GM12878 (cell line): ENCODE data around the gene MMP7. TPM values are rescaled to one million over a fixed set of nuclear protein-coding genes. Genes with fewer than 3 reads are reported as not detected.

ENCODE experiments used
- BRCA1 ChIP-seq: IDR thresholded peaks from 2 replicates; pipeline ENCODE4 v1.6.1; 2011; ENCODE audit warnings: low read depth, low read length, improper control_type of control experiment
- CBFB ChIP-seq: IDR thresholded peaks from 2 replicates; pipeline ENCODE4 v1.6.1; 2016; ENCODE audit warnings: antibody characterized with exemption, low read depth
- CHD1 ChIP-seq: IDR thresholded peaks from 2 replicates; pipeline ENCODE4 v1.6.1; 2012; ENCODE audit warnings: low read depth, low read length, improper control_type of control experiment
- MTA2 ChIP-seq: fragments of 450-650 bp; IDR thresholded peaks from 2 replicates; pipeline ENCODE4 v1.6.1; 2016; ENCODE audit warnings: low read depth, mild to moderate bottlenecking, moderate library complexity
- NFIC ChIP-seq: IDR thresholded peaks from 2 replicates; pipeline ENCODE4 v1.6.1; 2012; ENCODE audit warnings: low read depth, mild to moderate bottlenecking, inconsistent platforms, low read length, moderate library complexity
- POU2F2 ChIP-seq: IDR thresholded peaks from 3 replicates; pipeline ENCODE4 v1.6.1; 2011; ENCODE audit warnings: low read depth, mild to moderate bottlenecking, low read length, borderline replicate concordance
- RUNX3 ChIP-seq: IDR thresholded peaks from 2 replicates; pipeline ENCODE4 v1.6.1; 2012; ENCODE audit warnings: low read length, inconsistent platforms
- polyA plus RNA-seq, 11 experiments: library from polyadenylated mRNA; depleted of rRNA in 4 of 11; unstranded in 6 of 11; stranded (reverse) in 5 of 11; fragments of >200 nt; fragmentation: Nextera tagmentation in 4 of 11; fragmentation: Illumina TruSeq in 1 of 11; extraction: Ambion mirVana in 4 of 11; extraction: Trizol in 1 of 11; gene quantifications; 1 replicate in 1 of 11; 2 replicates in 10 of 11; pipeline versions ENCODE4 v1.2.1 to v1.2.3, GENCODE V29; 2011 to 2016; ENCODE audit warnings: inconsistent platforms in 2 of 11, missing spikeins in 2 of 11, low read depth in 1 of 11
- total RNA-seq, 4 experiments: library from RNA; depleted of rRNA in 3 of 4; stranded (reverse); fragments of >200 nt in 3 of 4; fragmentation: Illumina TruSeq in 1 of 4; extraction: Trizol in 1 of 4; gene quantifications; 2 replicates each; pipeline versions ENCODE4 v1.2.1 to v1.2.3, GENCODE V29; 2013 to 2021
- TF ChIP-seq, protein P1 (sequence below): IDR thresholded peaks from 2 replicates; pipeline ENCODE4 v1.6.1; 2012; ENCODE audit warnings: improper control_type of control experiment, low read depth, low read length; ENCODE audit not compliant: insufficient replicate concordance
- TF ChIP-seq, protein P2 (sequence below): IDR thresholded peaks from 2 replicates; pipeline ENCODE4 v1.6.1; 2012; ENCODE audit warnings: mild to moderate bottlenecking, low read depth, low read length
- TF ChIP-seq, protein P3 (sequence below): IDR thresholded peaks from 2 replicates; pipeline ENCODE4 v1.6.1; 2011; ENCODE audit warnings: borderline replicate concordance, low read depth, mild to moderate bottlenecking, moderate library complexity, low read length; ENCODE audit not compliant: insufficient read depth, poor library complexity, severe bottlenecking
- TF ChIP-seq, protein P4 (sequence below): fragments of 150-350 bp; IDR thresholded peaks from 2 replicates; pipeline ENCODE4 v1.6.1; 2016; ENCODE audit warnings: low read depth, low read length
- TF ChIP-seq, protein P5 (sequence below): fragments of 450-650 bp; IDR thresholded peaks from 2 replicates; pipeline ENCODE4 v1.6.1; 2017; ENCODE audit warnings: low read depth, mild to moderate bottlenecking, moderate library complexity

Gene MMP7
- total and polyA plus RNA-seq, 10 of the 15 experiments (the other 5 are each of a cell fraction or from before 2014, with no cell fraction given): 0.63 to 18.0 (median 1.1) TPM

DNA sequence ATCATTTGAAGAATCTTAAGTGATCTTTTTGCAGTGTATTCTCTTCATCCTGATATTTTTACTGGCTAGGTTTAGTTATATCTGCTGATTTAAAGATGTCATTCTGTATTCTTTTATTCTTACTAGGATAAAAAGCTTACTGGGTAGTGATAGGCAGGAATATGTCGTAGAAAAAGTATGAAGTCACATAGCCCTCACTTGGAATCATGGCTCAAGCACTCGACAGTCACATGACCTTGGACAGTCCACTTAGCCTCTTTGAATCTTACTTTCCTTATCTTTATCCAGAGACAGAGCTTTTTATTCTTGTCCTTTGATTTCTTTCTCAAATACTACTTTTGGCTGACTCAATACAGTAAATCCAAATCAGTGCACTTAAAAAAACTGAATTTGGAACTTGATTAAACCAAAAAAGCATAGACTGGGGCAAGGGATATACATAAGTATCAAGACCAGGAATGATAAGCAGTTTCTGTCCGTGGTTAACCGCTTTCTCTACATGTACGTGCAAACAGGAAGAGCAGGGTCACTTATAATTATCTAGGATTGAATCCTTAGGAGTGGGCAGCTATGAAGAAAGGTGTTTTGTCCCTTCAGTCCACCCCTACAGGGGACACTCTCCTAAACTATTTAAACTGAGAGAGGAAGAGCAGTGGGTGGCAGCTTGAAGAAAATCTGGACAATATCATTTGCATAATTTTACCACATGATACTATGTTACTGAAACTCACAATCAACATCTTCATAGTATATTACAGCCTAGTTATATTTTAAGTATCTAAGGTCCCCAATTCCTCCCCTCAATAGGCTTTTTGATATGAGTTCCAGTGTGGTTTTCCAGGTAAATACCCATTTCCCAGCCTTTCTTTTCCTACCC is 8.0 kb downstream of the MMP7 start (continued):
- TF ChIP-seq, protein P1, sequence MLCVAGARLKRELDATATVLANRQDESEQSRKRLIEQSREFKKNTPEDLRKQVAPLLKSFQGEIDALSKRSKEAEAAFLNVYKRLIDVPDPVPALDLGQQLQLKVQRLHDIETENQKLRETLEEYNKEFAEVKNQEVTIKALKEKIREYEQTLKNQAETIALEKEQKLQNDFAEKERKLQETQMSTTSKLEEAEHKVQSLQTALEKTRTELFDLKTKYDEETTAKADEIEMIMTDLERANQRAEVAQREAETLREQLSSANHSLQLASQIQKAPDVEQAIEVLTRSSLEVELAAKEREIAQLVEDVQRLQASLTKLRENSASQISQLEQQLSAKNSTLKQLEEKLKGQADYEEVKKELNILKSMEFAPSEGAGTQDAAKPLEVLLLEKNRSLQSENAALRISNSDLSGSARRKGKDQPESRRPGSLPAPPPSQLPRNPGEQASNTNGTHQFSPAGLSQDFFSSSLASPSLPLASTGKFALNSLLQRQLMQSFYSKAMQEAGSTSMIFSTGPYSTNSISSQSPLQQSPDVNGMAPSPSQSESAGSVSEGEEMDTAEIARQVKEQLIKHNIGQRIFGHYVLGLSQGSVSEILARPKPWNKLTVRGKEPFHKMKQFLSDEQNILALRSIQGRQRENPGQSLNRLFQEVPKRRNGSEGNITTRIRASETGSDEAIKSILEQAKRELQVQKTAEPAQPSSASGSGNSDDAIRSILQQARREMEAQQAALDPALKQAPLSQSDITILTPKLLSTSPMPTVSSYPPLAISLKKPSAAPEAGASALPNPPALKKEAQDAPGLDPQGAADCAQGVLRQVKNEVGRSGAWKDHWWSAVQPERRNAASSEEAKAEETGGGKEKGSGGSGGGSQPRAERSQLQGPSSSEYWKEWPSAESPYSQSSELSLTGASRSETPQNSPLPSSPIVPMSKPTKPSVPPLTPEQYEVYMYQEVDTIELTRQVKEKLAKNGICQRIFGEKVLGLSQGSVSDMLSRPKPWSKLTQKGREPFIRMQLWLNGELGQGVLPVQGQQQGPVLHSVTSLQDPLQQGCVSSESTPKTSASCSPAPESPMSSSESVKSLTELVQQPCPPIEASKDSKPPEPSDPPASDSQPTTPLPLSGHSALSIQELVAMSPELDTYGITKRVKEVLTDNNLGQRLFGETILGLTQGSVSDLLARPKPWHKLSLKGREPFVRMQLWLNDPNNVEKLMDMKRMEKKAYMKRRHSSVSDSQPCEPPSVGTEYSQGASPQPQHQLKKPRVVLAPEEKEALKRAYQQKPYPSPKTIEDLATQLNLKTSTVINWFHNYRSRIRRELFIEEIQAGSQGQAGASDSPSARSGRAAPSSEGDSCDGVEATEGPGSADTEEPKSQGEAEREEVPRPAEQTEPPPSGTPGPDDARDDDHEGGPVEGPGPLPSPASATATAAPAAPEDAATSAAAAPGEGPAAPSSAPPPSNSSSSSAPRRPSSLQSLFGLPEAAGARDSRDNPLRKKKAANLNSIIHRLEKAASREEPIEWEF: no peak
- TF ChIP-seq, protein P2, sequence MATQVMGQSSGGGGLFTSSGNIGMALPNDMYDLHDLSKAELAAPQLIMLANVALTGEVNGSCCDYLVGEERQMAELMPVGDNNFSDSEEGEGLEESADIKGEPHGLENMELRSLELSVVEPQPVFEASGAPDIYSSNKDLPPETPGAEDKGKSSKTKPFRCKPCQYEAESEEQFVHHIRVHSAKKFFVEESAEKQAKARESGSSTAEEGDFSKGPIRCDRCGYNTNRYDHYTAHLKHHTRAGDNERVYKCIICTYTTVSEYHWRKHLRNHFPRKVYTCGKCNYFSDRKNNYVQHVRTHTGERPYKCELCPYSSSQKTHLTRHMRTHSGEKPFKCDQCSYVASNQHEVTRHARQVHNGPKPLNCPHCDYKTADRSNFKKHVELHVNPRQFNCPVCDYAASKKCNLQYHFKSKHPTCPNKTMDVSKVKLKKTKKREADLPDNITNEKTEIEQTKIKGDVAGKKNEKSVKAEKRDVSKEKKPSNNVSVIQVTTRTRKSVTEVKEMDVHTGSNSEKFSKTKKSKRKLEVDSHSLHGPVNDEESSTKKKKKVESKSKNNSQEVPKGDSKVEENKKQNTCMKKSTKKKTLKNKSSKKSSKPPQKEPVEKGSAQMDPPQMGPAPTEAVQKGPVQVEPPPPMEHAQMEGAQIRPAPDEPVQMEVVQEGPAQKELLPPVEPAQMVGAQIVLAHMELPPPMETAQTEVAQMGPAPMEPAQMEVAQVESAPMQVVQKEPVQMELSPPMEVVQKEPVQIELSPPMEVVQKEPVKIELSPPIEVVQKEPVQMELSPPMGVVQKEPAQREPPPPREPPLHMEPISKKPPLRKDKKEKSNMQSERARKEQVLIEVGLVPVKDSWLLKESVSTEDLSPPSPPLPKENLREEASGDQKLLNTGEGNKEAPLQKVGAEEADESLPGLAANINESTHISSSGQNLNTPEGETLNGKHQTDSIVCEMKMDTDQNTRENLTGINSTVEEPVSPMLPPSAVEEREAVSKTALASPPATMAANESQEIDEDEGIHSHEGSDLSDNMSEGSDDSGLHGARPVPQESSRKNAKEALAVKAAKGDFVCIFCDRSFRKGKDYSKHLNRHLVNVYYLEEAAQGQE: no peak
- no peak for TF ChIP-seq CBFB
- 0 out of 3 replicates have a peak, but pooled peaks have one; percentile 46 for TF ChIP-seq POU2F2
- TF ChIP-seq MTA2: 0 out of 2 replicates have a peak, but pooled peaks have one; percentile 26
- TF ChIP-seq RUNX3: peak; percentile 82
- TF ChIP-seq, protein P3, sequence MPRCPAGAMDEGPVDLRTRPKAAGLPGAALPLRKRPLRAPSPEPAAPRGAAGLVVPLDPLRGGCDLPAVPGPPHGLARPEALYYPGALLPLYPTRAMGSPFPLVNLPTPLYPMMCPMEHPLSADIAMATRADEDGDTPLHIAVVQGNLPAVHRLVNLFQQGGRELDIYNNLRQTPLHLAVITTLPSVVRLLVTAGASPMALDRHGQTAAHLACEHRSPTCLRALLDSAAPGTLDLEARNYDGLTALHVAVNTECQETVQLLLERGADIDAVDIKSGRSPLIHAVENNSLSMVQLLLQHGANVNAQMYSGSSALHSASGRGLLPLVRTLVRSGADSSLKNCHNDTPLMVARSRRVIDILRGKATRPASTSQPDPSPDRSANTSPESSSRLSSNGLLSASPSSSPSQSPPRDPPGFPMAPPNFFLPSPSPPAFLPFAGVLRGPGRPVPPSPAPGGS: no peak
- TF ChIP-seq, protein P4, sequence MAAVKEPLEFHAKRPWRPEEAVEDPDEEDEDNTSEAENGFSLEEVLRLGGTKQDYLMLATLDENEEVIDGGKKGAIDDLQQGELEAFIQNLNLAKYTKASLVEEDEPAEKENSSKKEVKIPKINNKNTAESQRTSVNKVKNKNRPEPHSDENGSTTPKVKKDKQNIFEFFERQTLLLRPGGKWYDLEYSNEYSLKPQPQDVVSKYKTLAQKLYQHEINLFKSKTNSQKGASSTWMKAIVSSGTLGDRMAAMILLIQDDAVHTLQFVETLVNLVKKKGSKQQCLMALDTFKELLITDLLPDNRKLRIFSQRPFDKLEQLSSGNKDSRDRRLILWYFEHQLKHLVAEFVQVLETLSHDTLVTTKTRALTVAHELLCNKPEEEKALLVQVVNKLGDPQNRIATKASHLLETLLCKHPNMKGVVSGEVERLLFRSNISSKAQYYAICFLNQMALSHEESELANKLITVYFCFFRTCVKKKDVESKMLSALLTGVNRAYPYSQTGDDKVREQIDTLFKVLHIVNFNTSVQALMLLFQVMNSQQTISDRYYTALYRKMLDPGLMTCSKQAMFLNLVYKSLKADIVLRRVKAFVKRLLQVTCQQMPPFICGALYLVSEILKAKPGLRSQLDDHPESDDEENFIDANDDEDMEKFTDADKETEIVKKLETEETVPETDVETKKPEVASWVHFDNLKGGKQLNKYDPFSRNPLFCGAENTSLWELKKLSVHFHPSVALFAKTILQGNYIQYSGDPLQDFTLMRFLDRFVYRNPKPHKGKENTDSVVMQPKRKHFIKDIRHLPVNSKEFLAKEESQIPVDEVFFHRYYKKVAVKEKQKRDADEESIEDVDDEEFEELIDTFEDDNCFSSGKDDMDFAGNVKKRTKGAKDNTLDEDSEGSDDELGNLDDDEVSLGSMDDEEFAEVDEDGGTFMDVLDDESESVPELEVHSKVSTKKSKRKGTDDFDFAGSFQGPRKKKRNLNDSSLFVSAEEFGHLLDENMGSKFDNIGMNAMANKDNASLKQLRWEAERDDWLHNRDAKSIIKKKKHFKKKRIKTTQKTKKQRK: no peak
- TF ChIP-seq, protein P5, sequence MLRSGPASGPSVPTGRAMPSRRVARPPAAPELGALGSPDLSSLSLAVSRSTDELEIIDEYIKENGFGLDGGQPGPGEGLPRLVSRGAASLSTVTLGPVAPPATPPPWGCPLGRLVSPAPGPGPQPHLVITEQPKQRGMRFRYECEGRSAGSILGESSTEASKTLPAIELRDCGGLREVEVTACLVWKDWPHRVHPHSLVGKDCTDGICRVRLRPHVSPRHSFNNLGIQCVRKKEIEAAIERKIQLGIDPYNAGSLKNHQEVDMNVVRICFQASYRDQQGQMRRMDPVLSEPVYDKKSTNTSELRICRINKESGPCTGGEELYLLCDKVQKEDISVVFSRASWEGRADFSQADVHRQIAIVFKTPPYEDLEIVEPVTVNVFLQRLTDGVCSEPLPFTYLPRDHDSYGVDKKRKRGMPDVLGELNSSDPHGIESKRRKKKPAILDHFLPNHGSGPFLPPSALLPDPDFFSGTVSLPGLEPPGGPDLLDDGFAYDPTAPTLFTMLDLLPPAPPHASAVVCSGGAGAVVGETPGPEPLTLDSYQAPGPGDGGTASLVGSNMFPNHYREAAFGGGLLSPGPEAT: 0 out of 2 replicates have a peak, but pooled peaks have one; percentile 15
- TF ChIP-seq CHD1: no peak
- TF ChIP-seq BRCA1: no peak
- TF ChIP-seq NFIC: peak; percentile 19; the same call in 1 of the 2 replicates
